ENCODE data around the gene NFU1. TPM values are rescaled to one million over a fixed set of nuclear protein-coding genes. Genes with fewer than 3 reads are reported as not detected.

NFU1 gene
- polyA plus RNA-seq, 1 of the 3 experiments (the other 2 are of a cell fraction), result 23.5 TPM

- 95% methylated on average over 14 of the region's 14 CpGs for WGBS (ENCODE audit: low lambda C conversion rate)
These were observed 28.6 kb upstream of the NFU1 start for GRCh38 chr2:69465513-69466456.

DNA sequence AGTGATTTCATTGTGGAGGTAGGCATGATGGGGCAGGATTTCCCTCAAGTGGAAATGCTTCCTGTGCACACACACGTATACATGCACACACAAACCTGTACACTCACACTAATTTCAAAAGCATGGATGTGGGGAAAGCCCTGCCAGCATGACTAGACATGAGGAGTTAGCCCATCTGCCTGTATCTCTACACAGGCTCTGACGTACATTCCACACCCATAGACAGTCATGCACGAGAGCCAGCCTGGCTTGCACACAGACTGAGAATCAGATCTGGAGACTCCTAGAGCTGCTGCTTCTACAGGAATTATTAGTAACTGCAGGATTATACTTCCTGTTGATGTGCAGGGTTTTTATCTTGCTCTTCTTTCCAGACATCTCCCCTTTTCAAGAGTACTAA, 27.3 kb upstream of the NFU1 start:
- POLR2A ChIA-PET, result no interaction called here
- no peak for DNase-seq
- TF ChIP-seq ELF1 (IDR thresholded peaks at IDR 0.05) (no peak), FOXM1 (IDR thresholded peaks at IDR 0.05; ENCODE audit: low read depth) (no peak)
- TF ChIP-seq, protein P1, sequence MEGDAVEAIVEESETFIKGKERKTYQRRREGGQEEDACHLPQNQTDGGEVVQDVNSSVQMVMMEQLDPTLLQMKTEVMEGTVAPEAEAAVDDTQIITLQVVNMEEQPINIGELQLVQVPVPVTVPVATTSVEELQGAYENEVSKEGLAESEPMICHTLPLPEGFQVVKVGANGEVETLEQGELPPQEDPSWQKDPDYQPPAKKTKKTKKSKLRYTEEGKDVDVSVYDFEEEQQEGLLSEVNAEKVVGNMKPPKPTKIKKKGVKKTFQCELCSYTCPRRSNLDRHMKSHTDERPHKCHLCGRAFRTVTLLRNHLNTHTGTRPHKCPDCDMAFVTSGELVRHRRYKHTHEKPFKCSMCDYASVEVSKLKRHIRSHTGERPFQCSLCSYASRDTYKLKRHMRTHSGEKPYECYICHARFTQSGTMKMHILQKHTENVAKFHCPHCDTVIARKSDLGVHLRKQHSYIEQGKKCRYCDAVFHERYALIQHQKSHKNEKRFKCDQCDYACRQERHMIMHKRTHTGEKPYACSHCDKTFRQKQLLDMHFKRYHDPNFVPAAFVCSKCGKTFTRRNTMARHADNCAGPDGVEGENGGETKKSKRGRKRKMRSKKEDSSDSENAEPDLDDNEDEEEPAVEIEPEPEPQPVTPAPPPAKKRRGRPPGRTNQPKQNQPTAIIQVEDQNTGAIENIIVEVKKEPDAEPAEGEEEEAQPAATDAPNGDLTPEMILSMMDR (IDR thresholded peaks at IDR 0.05), result no peak

More at GRCh38 chr2:69465513-69466456, 28.6 kb upstream of the NFU1 start:
- Histone ChIP-seq H3K9ac (no peak overlapping the region), H3K4me3 (ENCODE audit: low read depth in 2 of 2, low read length in 1 of 2) (no peak overlapping the region), H3K27ac (ENCODE audit: low read depth in 2 of 2, low read length in 1 of 2) (no peak overlapping the region), H3K4me2 (no peak overlapping the region), H3F3A (replicated peaks; ENCODE audit: insufficient read depth) (no peaks in the 10 kb centered on the region), H3K9me3 (no peaks in the 10 kb centered on the region), H4K20me1 (ENCODE audit: insufficient read depth) (no peaks in the 10 kb centered on the region), H2AFZ (ENCODE audit: low read depth) (no peak overlapping the region), H3K36me3 (replicated peaks in 1 of 2; ENCODE audit: control insufficient read depth in 1 of 2, insufficient read depth in 2 of 2, low read length in 1 of 2) (peaks cover 28 to 40% of the 10 kb centered on the region in 2 experiments), H3K9me2 (no peaks in the 10 kb centered on the region), H3K27me3 (ENCODE audit: insufficient read depth) (no peaks in the 10 kb centered on the region), H3K4me1 (ENCODE audit: control insufficient read depth in 1 of 2, insufficient read depth in 2 of 2, low read depth in 1 of 2, low read length in 1 of 2) (no peaks in the 10 kb centered on the region; a peak in 1 of 4 replicates), H3K79me2 (ENCODE audit: insufficient read depth) (no peaks in the 10 kb centered on the region)
- ChIA-PET POLR2A (no interaction called here), CTCF (interaction anchor here (0.7 to 1.6 kb wide), 3 partner anchors 16 to 453 kb away, joined by 3 to 8 read pairs (median 3); partner anchors contain the start of genes ANTXR1 and NFU1)
- DNase-seq, result no peak
- no peak for TF ChIP-seq CHD2 (IDR thresholded peaks at IDR 0.05; ENCODE audit: low read length, partially characterized antibody)
- TF ChIP-seq NFIC (IDR thresholded peaks at IDR 0.05; ENCODE audit: borderline replicate concordance), result no peak
- no peak for TF ChIP-seq TAF1 (IDR thresholded peaks at IDR 0.05; ENCODE audit: borderline replicate concordance, low read depth, low read length)
- TF ChIP-seq SIN3A (IDR thresholded peaks at IDR 0.05; ENCODE audit: borderline replicate concordance, low read depth, low read length), result no peak
- no peak for TF ChIP-seq RFX5 (IDR thresholded peaks at IDR 0.05; ENCODE audit: low read length)
- no peak for TF ChIP-seq EP300 (IDR thresholded peaks at IDR 0.05; ENCODE audit: borderline replicate concordance in 1 of 2, low read depth in 1 of 2, low read length in 1 of 2)
- no peak for TF ChIP-seq PBX3 (IDR thresholded peaks at IDR 0.05)
- TF ChIP-seq MEF2A (IDR thresholded peaks at IDR 0.05; ENCODE audit: borderline replicate concordance, low read depth), result no peak

More for the DNA sequence above, 27.3 kb upstream of the NFU1 start:
- no peak overlapping the region for H2AFZ ChIP-seq (ENCODE audit: low read depth)
- 95% methylated on average over 3 of the region's 3 CpGs for WGBS (ENCODE audit: low lambda C conversion rate)
- no peaks in the 10 kb centered on the region for H3K79me2 ChIP-seq (ENCODE audit: insufficient read depth)
- H3K9me3 ChIP-seq, result no peaks in the 10 kb centered on the region
- CTCF ChIA-PET, result interaction anchor here (0.9 kb wide), 1 partner anchor 452 kb away, joined by 3 read pairs; the partner anchor contains the start of gene ANTXR1
- H3K4me1 ChIP-seq (ENCODE audit: control insufficient read depth in 1 of 2, insufficient read depth in 2 of 2, low read depth in 1 of 2, low read length in 1 of 2), result no peaks in the 10 kb centered on the region; a peak in 1 of 4 replicates
- no peak overlapping the region for H3K4me3 ChIP-seq (ENCODE audit: low read depth in 2 of 2, low read length in 1 of 2)
- no peaks in the 10 kb centered on the region for H3K9me2 ChIP-seq
- no peaks in the 10 kb centered on the region for H4K20me1 ChIP-seq (ENCODE audit: insufficient read depth)
- H3F3A ChIP-seq (replicated peaks; ENCODE audit: insufficient read depth), result no peaks in the 10 kb centered on the region
- no peak overlapping the region; a peak in 1 of 4 replicates for H3K27ac ChIP-seq (ENCODE audit: low read depth in 2 of 2, low read length in 1 of 2)
- no peak overlapping the region for H3K9ac ChIP-seq
- no peaks in the 10 kb centered on the region for H3K27me3 ChIP-seq (ENCODE audit: insufficient read depth)
- peaks cover 23 to 35% of the 10 kb centered on the region in 2 experiments for H3K36me3 ChIP-seq (replicated peaks in 1 of 2; ENCODE audit: control insufficient read depth in 1 of 2, insufficient read depth in 2 of 2, low read length in 1 of 2)
- H3K4me2 ChIP-seq, result no peak overlapping the region

All from SK-N-SH (cell line).